ENCODE measurements around the gene NUBP2.
A peak's percentile ranks its signal among the peaks of the same experiment; 100 is the strongest.

NUBP2 gene

DNA sequence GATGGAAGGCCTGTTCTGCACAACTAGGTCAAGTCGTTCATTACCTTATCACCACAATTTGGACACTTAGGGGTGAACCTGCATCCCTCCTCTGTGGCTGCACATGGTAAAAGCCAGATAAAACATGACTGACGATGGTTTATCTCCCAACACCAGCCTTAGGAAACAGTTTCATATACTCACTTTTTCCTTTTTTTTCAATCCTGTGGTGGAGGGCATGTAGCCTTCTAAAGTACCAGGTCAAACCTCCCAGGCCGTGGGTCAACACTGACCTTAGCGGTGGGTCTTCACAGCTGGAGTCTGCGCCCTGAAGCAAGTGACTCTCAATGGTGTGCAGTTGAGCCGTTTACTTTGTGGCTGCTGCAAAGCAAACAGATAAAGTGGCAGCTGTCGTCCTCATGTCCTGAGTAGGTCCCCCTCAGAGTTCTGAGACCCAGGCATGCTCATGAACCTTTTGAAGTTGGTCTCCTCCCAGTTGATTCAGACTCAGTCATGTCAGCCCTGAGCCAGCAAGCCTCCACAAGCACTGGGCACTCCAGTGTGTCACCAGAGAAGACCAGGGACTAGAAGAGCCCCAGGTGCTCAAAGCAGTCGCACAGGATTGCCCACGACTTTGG is 50.2 kb downstream of the NUBP2 start:
- peak; percentile 21 for DNase-seq

DNA sequence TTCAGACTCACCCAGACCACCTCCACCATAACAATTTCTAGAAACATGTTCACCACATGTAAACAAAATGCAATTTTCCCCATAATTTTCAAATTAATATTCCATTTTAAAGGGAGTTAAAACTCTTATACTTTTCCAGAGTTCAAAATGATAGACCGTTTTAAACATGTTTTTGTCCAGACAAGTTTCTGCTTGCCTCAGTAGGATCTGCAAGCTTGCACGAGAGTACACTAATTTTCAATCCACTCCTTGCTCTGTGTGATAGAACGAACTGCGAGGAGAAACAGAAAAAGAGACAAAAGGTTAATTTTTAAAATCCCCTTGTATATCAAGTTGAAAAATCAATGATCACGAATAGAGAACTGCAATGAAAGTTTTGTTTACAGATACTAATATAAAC is 51.3 kb downstream of the NUBP2 start:
- no peak for DNase-seq
